HepG2 (cell line): ENCODE data around the gene COA7. TPM values are rescaled to one million over a fixed set of nuclear protein-coding genes. Genes with fewer than 3 reads are reported as not detected.

ENCODE experiments used
- HNRNPL ChIP-seq: fragments of 200-400 bp; formaldehyde crosslinking; IDR thresholded peaks from 2 replicates; pipeline ENCODE4 v1.6.1; 2017; ENCODE audit warnings: mild to moderate bottlenecking, low read depth, low read length
- IRF2 ChIP-seq: IDR thresholded peaks from 2 replicates; pipeline ENCODE4 v1.6.1; 2018; ENCODE audit warnings: missing genetic modification reagents, missing compliant biosample characterization
- KLF16 ChIP-seq, 2 experiments: sonication (generic) in 1 of 2; formaldehyde crosslinking in 1 of 2; IDR thresholded peaks; 2 replicates each; pipeline versions ENCODE4 v1.6.1 to v1.8.0; 2016 to 2023; ENCODE audit warnings: missing genetic modification reagents in 2 of 2, missing compliant biosample characterization in 1 of 2
- LBX2 ChIP-seq: sonication (generic); formaldehyde crosslinking; IDR thresholded peaks from 2 replicates; pipeline ENCODE4 v1.5.0; 2020; ENCODE audit warnings: missing genetic modification reagents, mild to moderate bottlenecking, borderline replicate concordance
- MED13 ChIP-seq: sonication (generic); formaldehyde crosslinking; IDR thresholded peaks from 2 replicates; pipeline ENCODE4 v1.5.0; 2020; ENCODE audit warnings: missing genetic modification reagents
- MTA1 ChIP-seq: sonication (generic); formaldehyde crosslinking; IDR thresholded peaks from 2 replicates; pipeline ENCODE4 v1.4.0; 2020; ENCODE audit warnings: missing genetic modification reagents, mild to moderate bottlenecking, borderline replicate concordance
- NFATC3 ChIP-seq: sonication (generic); formaldehyde crosslinking; IDR thresholded peaks from 2 replicates; pipeline ENCODE4 v1.5.1; 2020; ENCODE audit warnings: mild to moderate bottlenecking, missing genetic modification reagents
- NKX3-1 ChIP-seq: sonication (generic); formaldehyde crosslinking; IDR thresholded peaks from 2 replicates; pipeline ENCODE4 v1.5.0; 2020; ENCODE audit warnings: missing genetic modification reagents
- PRDM10 ChIP-seq: sonication (generic); formaldehyde crosslinking; IDR thresholded peaks from 2 replicates; pipeline ENCODE4 v1.4.0; 2020; ENCODE audit warnings: low read depth, missing genetic modification reagents
- SIN3A ChIP-seq: IDR thresholded peaks from 2 replicates; pipeline ENCODE4 v1.6.1; 2011; ENCODE audit warnings: low read depth, mild to moderate bottlenecking, control low read depth, low read length, borderline replicate concordance
- SMC3 ChIP-seq: IDR thresholded peaks from 2 replicates; pipeline ENCODE4 v1.6.1; 2011; ENCODE audit warnings: low read length, improper control_type of control experiment
- ZFP36L1 ChIP-seq: sonication (generic); formaldehyde crosslinking; IDR thresholded peaks from 2 replicates; pipeline ENCODE4 v1.8.0; 2022; ENCODE audit warnings: mild to moderate bottlenecking, missing genetic modification reagents, moderate library complexity
- ZNF260 ChIP-seq: sonication (generic); formaldehyde crosslinking; IDR thresholded peaks from 2 replicates; pipeline ENCODE4 v1.4.0; 2020; ENCODE audit warnings: missing genetic modification reagents, low read depth, mild to moderate bottlenecking, borderline replicate concordance
- ZNF362 ChIP-seq: sonication (generic); formaldehyde crosslinking; IDR thresholded peaks from 2 replicates; pipeline ENCODE4 v1.4.0; 2020; ENCODE audit warnings: missing genetic modification reagents, mild to moderate bottlenecking, borderline replicate concordance
- ZNF503 ChIP-seq: sonication (generic); formaldehyde crosslinking; IDR thresholded peaks from 2 replicates; pipeline ENCODE4 v1.4.0; 2020; ENCODE audit warnings: missing genetic modification reagents
- ZNF704 ChIP-seq: sonication (generic); formaldehyde crosslinking; IDR thresholded peaks from 2 replicates; pipeline ENCODE4 v1.8.1; 2023; ENCODE audit warnings: mild to moderate bottlenecking, inconsistent platforms, moderate library complexity, missing genetic modification reagents, borderline replicate concordance
- ZNF773 ChIP-seq: sonication (generic); formaldehyde crosslinking; IDR thresholded peaks from 2 replicates; pipeline ENCODE4 v1.4.0; 2020; ENCODE audit warnings: missing genetic modification reagents, borderline replicate concordance
- ZNF790 ChIP-seq: sonication (generic); formaldehyde crosslinking; IDR thresholded peaks from 2 replicates; pipeline ENCODE4 v1.8.0; 2022; ENCODE audit warnings: missing genetic modification reagents, mild to moderate bottlenecking, borderline replicate concordance
- ZSCAN9 ChIP-seq: IDR thresholded peaks from 2 replicates; pipeline ENCODE4 v1.6.1; 2016; ENCODE audit warnings: borderline replicate concordance
- polyA plus RNA-seq, 8 experiments: library from polyadenylated mRNA; depleted of rRNA in 3 of 8; stranded (reverse) in 7 of 8; unstranded in 1 of 8; fragments of >200 nt; fragmentation: Illumina TruSeq in 4 of 8; extraction: Trizol in 4 of 8; gene quantifications; 2 replicates each; pipeline versions ENCODE4 v1.2.1 to v1.2.3, GENCODE V29; 2011 to 2016; ENCODE audit warnings: low read depth in 4 of 8, missing spikeins in 1 of 8, mixed read lengths in 1 of 8; ENCODE audit not compliant: insufficient read depth in 1 of 8
- total RNA-seq, 5 experiments: library from RNA; depleted of rRNA; stranded (reverse); fragments of >200 nt; fragmentation: Illumina TruSeq; extraction: Trizol; gene quantifications; 2 replicates each; pipeline ENCODE4 v1.2.3, GENCODE V29; 2016; ENCODE audit warnings: low read depth in 1 of 5

COA7 gene
- total and polyA plus RNA-seq, 2 of the 13 experiments (the other 11 are each of a cell fraction or from before 2014, with no cell fraction given) = 12.3 to 30.4 TPM

GRCh38 chr1:52702886-52703787, 5.0 kb upstream of the COA7 start (continued):
- TF ChIP-seq NKX3-1 (CRISPR knock-in tag) (peak; percentile 84), MTA1 (CRISPR knock-in tag) (peak; percentile 87), ZFP36L1 (CRISPR knock-in tag) (peak; percentile 98), HNRNPL (peak; percentile 61; the same call in 1 of the 2 replicates), PRDM10 (CRISPR knock-in tag) (peak; percentile 77), KLF16 (CRISPR knock-in tag; IDR thresholded peaks at IDR 0.05) (peak in 1 of 2 experiments; percentile 81; a peak in 1 of 4 replicates), ZNF503 (CRISPR knock-in tag) (no peak), LBX2 (CRISPR knock-in tag) (peak; percentile 87; the same call in 1 of the 2 replicates), IRF2 (CRISPR knock-in tag) (no peak; the same call in 1 of the 2 replicates), NFATC3 (CRISPR knock-in tag) (peak; percentile 94; the same call in 1 of the 2 replicates), ZNF773 (CRISPR knock-in tag) (0 out of 2 replicates have a peak, but pooled peaks have one; percentile 59), MED13 (CRISPR knock-in tag) (0 out of 2 replicates have a peak, but pooled peaks have one; percentile 23), ZNF704 (CRISPR knock-in tag) (peak; percentile 91; the same call in 1 of the 2 replicates), ZNF790 (0 out of 2 replicates have a peak, but pooled peaks have one; percentile 34), ZNF362 (peak; percentile 38; the same call in 1 of the 2 replicates), SMC3 (no peak; the same call in 1 of the 2 replicates), ZSCAN9 (peak; percentile 55; the same call in 1 of the 2 replicates), SIN3A (peak; percentile 53; the same call in 1 of the 2 replicates), ZNF260 (CRISPR knock-in tag) (no peak)
